ENCODE results near the gene NPR1. TPM values are rescaled to one million over a fixed set of nuclear protein-coding genes. Genes with fewer than 3 reads are reported as not detected.

The NPR1 gene
- total and polyA plus RNA-seq, 7 donors: 4.5 to 11.1 (median 8.5) TPM

DNA sequence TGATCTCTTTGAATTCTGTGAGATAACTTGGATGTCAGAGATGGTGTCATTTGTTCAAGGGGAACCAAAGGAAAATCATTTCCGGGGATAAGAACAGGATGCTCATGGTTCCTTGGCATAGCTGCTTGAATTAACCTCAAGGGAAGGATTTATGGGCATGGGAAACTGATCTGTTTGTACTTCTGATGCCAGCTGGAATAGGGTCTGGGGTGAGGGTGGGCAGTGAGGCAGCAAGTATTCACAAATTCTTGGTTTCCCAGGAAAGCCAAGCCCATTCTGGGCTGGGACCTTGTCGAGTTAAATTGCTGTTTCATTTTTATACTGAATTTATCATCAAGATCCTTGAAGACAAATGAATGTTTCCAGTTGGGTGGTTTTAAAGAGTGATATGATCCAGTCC lies 63.5 kb downstream of the NPR1 start:
- Histone ChIP-seq H3K27me3 (ENCODE audit: insufficient read depth in 3 of 3, low read length in 2 of 3) (no peaks in the 10 kb centered on the region), H3K4me3 (no peak overlapping the region), H3K27ac (no peak overlapping the region), H3K4me1 (no peaks in the 10 kb centered on the region), H3K36me3 (ENCODE audit: insufficient read depth in 1 of 2, low read depth in 1 of 2) (peaks cover 24 to 81% of the 10 kb centered on the region in 2 donors), H3K9me3 (no peaks in the 10 kb centered on the region)
- WGBS, 3 donors: 41 to 53% (median 45%) methylated on average over 2 of the region's 2 CpGs
- no peak for ATAC-seq
- TF ChIP-seq, protein P1, sequence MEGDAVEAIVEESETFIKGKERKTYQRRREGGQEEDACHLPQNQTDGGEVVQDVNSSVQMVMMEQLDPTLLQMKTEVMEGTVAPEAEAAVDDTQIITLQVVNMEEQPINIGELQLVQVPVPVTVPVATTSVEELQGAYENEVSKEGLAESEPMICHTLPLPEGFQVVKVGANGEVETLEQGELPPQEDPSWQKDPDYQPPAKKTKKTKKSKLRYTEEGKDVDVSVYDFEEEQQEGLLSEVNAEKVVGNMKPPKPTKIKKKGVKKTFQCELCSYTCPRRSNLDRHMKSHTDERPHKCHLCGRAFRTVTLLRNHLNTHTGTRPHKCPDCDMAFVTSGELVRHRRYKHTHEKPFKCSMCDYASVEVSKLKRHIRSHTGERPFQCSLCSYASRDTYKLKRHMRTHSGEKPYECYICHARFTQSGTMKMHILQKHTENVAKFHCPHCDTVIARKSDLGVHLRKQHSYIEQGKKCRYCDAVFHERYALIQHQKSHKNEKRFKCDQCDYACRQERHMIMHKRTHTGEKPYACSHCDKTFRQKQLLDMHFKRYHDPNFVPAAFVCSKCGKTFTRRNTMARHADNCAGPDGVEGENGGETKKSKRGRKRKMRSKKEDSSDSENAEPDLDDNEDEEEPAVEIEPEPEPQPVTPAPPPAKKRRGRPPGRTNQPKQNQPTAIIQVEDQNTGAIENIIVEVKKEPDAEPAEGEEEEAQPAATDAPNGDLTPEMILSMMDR (IDR thresholded peaks at IDR 0.05): no peak
- no peak for DNase-seq
- intact Hi-C loops (cut with DNase I): loop anchor here in 1 of 2 donors (10.0 kb wide), 2 partner anchors 167 to 227 kb away; no protein-coding TSS in a partner anchor

- WGBS, 3 donors: 71 to 77% (median 75%) methylated on average over 5 of the region's 5 CpGs
- peaks cover 30 to 87% of the 10 kb centered on the region in 2 donors for H3K36me3 ChIP-seq (ENCODE audit: insufficient read depth in 1 of 2, low read depth in 1 of 2)
- TF ChIP-seq, protein P1 (IDR thresholded peaks at IDR 0.05): no peak
- peaks cover 1% of the 10 kb centered on the region for H3K4me1 ChIP-seq
- DNase-seq (no peak), ATAC-seq (no peak)
- intact Hi-C loops (cut with DNase I): loop anchor here in 1 of 2 donors (10.0 kb wide), 2 partner anchors 168 to 228 kb away; no protein-coding TSS in a partner anchor
- no peaks in the 10 kb centered on the region for H3K27me3 ChIP-seq (ENCODE audit: insufficient read depth in 3 of 3, low read length in 2 of 3)
- no peaks in the 10 kb centered on the region for H3K9me3 ChIP-seq
- no peak overlapping the region for H3K27ac ChIP-seq
- no peak overlapping the region for H3K4me3 ChIP-seq
Observed at GRCh38 chr1:153742411-153743142, 64.1 kb downstream of the NPR1 start.

Other genes starting within 250 kb of the NPR1 start
- gene S100A7, start 218.0 kb upstream of the NPR1 start, total RNA-seq: under 1 TPM in 1 of 4 donors, not detected in 3; 0.60 TPM
- not detected for gene S100A7, start 218.0 kb upstream of the NPR1 start, polyA plus RNA-seq
- gene S100A6, start 142.7 kb upstream of the NPR1 start, total RNA-seq: 100 to 1,000 TPM in 3 of 4 donors, 10 to 100 TPM in 1; 78.5 to 420 (median 150) TPM
- 100 to 1,000 TPM; 295 to 506 (median 467) TPM for gene S100A6, start 142.7 kb upstream of the NPR1 start, polyA plus RNA-seq
- gene S100A5, start 137.8 kb upstream of the NPR1 start, total RNA-seq: not detected
- gene S100A5, start 137.8 kb upstream of the NPR1 start, polyA plus RNA-seq: not detected
- gene S100A4, start 132.9 kb upstream of the NPR1 start, total RNA-seq: 10 to 100 TPM; 27.0 to 54.7 (median 47.3) TPM
- 100 to 1,000 TPM in 1 of 3 donors, 10 to 100 TPM in 2; 75.2 to 155 (median 83.6) TPM for gene S100A4, start 132.9 kb upstream of the NPR1 start, polyA plus RNA-seq
- gene S100A3, start 129.4 kb upstream of the NPR1 start, total RNA-seq: 1 to 10 TPM in 2 of 4 donors, under 1 TPM in 2; 0.34 to 5.5 (median 0.86) TPM
- 1 to 10 TPM in 2 of 3 donors, under 1 TPM in 1; 0.77 to 6.6 (median 3.4) TPM for gene S100A3, start 129.4 kb upstream of the NPR1 start, polyA plus RNA-seq
- gene S100A2, start 112.8 kb upstream of the NPR1 start, total RNA-seq: 1 to 10 TPM in 3 of 4 donors, under 1 TPM in 1; 0.86 to 10.0 (median 1.1) TPM
- 10 to 100 TPM in 1 of 3 donors, 1 to 10 TPM in 2; 1.1 to 15.4 (median 2.1) TPM for gene S100A2, start 112.8 kb upstream of the NPR1 start, polyA plus RNA-seq
- 10 to 100 TPM; 23.3 to 57.2 (median 38.3) TPM for gene S100A16, start 65.6 kb upstream of the NPR1 start, total RNA-seq
- gene S100A16, start 65.6 kb upstream of the NPR1 start, polyA plus RNA-seq: 100 to 1,000 TPM in 1 of 3 donors, 10 to 100 TPM in 2; 23.5 to 251 (median 38.1) TPM
- gene S100A14, start 62.4 kb upstream of the NPR1 start, total RNA-seq: under 1 TPM in 1 of 4 donors, not detected in 3; 0.22 TPM
- gene S100A14, start 62.4 kb upstream of the NPR1 start, polyA plus RNA-seq: under 1 TPM; 0.38 to 0.48 (median 0.39) TPM
- gene S100A13, start 51.2 kb upstream of the NPR1 start, total RNA-seq: 100 to 1,000 TPM in 2 of 4 donors, 10 to 100 TPM in 2; 72.4 to 199 (median 106) TPM
- 100 to 1,000 TPM in 2 of 3 donors, 10 to 100 TPM in 1; 79.6 to 159 (median 133) TPM for gene S100A13, start 51.2 kb upstream of the NPR1 start, polyA plus RNA-seq
- gene S100A1, start 50.3 kb upstream of the NPR1 start, total RNA-seq: 1,000 to 10,000 TPM in 3 of 4 donors, 100 to 1,000 TPM in 1; 785 to 1,205 (median 1,028) TPM
- gene S100A1, start 50.3 kb upstream of the NPR1 start, polyA plus RNA-seq: 1,000 to 10,000 TPM in 1 of 3 donors, 100 to 1,000 TPM in 2; 370 to 1,423 (median 918) TPM
- gene CHTOP, start 44.6 kb upstream of the NPR1 start, total RNA-seq: 10 to 100 TPM; 71.1 to 87.7 (median 80.2) TPM
- gene CHTOP, start 44.6 kb upstream of the NPR1 start, polyA plus RNA-seq: 100 to 1,000 TPM in 2 of 3 donors, 10 to 100 TPM in 1; 88.3 to 122 (median 111) TPM
- gene SNAPIN, start 20.0 kb upstream of the NPR1 start, total RNA-seq: 10 to 100 TPM; 53.9 to 72.0 (median 58.5) TPM
- 100 to 1,000 TPM in 1 of 3 donors, 10 to 100 TPM in 2; 51.7 to 102 (median 60.4) TPM for gene SNAPIN, start 20.0 kb upstream of the NPR1 start, polyA plus RNA-seq
- gene ILF2, start 7.7 kb upstream of the NPR1 start, total RNA-seq: 100 to 1,000 TPM in 1 of 4 donors, 10 to 100 TPM in 3; 71.7 to 102 (median 98.2) TPM
- gene ILF2, start 7.7 kb upstream of the NPR1 start, polyA plus RNA-seq: 100 to 1,000 TPM in 2 of 3 donors, 10 to 100 TPM in 1; 82.4 to 158 (median 142) TPM
- 10 to 100 TPM; 17.8 to 29.0 (median 22.8) TPM for gene INTS3, start 49.4 kb downstream of the NPR1 start, total RNA-seq
- gene INTS3, start 49.4 kb downstream of the NPR1 start, polyA plus RNA-seq: 10 to 100 TPM; 11.3 to 24.3 (median 15.8) TPM
- gene SLC27A3, start 96.7 kb downstream of the NPR1 start, total RNA-seq: 1 to 10 TPM; 3.5 to 7.5 (median 5.8) TPM
- 10 to 100 TPM in 1 of 3 donors, 1 to 10 TPM in 2; 4.6 to 15.6 (median 5.2) TPM for gene SLC27A3, start 96.7 kb downstream of the NPR1 start, polyA plus RNA-seq
- 10 to 100 TPM; 34.8 to 53.1 (median 43.1) TPM for gene GATAD2B, start 244.3 kb downstream of the NPR1 start, total RNA-seq
- gene GATAD2B, start 244.3 kb downstream of the NPR1 start, polyA plus RNA-seq: 1 to 10 TPM; 3.4 to 9.4 (median 5.7) TPM